Kidney (tissue), 14 donors: ENCODE measurements around the gene PLXNA2. TPM values are rescaled to one million over a fixed set of nuclear protein-coding genes. Genes with fewer than 3 reads are reported as not detected.
A peak's percentile ranks its signal among the peaks of the same experiment; 100 is the strongest.

ENCODE experiments used
- DNase-seq, 5 donors: peaks; one replicate each; pipeline ENCODE4 v3.0.0-alpha.2; 2013 to 2020
- FAIRE-seq: peaks from 2 replicates; lab custom pipeline; 2012; peaks lifted over from hg19 to GRCh38; lab: Jason Lieb, UNC
- H3K27ac ChIP-seq, 2 donors: one replicate each; pipeline ENCODE4 v1.7.0; 2013; ENCODE audit warnings: low read depth in 2 of 2, low read length in 2 of 2, inconsistent platforms in 1 of 2
- H3K27me3 ChIP-seq: one replicate; pipeline ENCODE4 v1.7.1; 2013; ENCODE audit warnings: low read length, inconsistent platforms; ENCODE audit not compliant: control insufficient read depth, insufficient read depth
- H3K36me3 ChIP-seq, 3 donors: one replicate each; pipeline versions ENCODE4 v1.7.0 to v1.7.1; 2013; ENCODE audit warnings: low read length in 3 of 3, control low read depth in 1 of 3, inconsistent platforms in 1 of 3; ENCODE audit not compliant: insufficient read depth in 3 of 3, control insufficient read depth in 2 of 3
- H3K4me1 ChIP-seq, 3 donors: one replicate each; pipeline versions ENCODE4 v1.7.0 to v1.7.1; 2013; ENCODE audit warnings: low read length in 3 of 3, inconsistent platforms in 1 of 3, low read depth in 1 of 3; ENCODE audit not compliant: control insufficient read depth in 2 of 3, insufficient read depth in 2 of 3
- H3K4me3 ChIP-seq, 3 donors: one replicate each; pipeline versions ENCODE4 v1.7.0 to v1.8.1; 2013; ENCODE audit warnings: low read length in 3 of 3, control low read depth in 1 of 3, inconsistent platforms in 1 of 3
- H3K9ac ChIP-seq, 3 donors: one replicate each; pipeline versions ENCODE4 v1.7.0 to v1.7.1; 2013; ENCODE audit warnings: low read length in 3 of 3, control low read depth in 1 of 3, inconsistent platforms in 1 of 3
- H3K9me3 ChIP-seq, 3 donors: one replicate each; pipeline versions ENCODE4 v1.7.0 to v1.7.1; 2013; ENCODE audit warnings: low read length in 3 of 3, control low read depth in 1 of 3, inconsistent platforms in 1 of 3; ENCODE audit not compliant: control insufficient read depth in 2 of 3, insufficient read depth in 1 of 3
- intact Hi-C: fragments of 100-400 bp; cut with DNase I; formaldehyde crosslinking; loops from one replicate; pipeline ENCODE4 v1.11.1; 2022
- polyA plus RNA-seq: library from polyadenylated mRNA; stranded (reverse); fragments of 350-450 nt; fragmentation: Illumina TruSeq; extraction: RNeasy Lipid Tissue Mini Kit (QIAGEN cat#74804); gene quantifications from one replicate; pipeline ENCODE4 v1.2.3, GENCODE V29; 2014; ENCODE audit warnings: low read depth, low replicate concordance; ENCODE audit not compliant: insufficient read depth
- total RNA-seq: library from RNA; stranded (reverse); fragmentation: NEBNext Ultra II Directional; extraction: Animal tissue kit (Norgen Biotek cat#: 25700); gene quantifications from one replicate; pipeline ENCODE4 v1.2.1, GENCODE V29; 2021
- TF ChIP-seq, protein P1 (sequence below): IDR thresholded peaks from 3 replicates; pipeline ENCODE4 v1.5.1; 2012; ENCODE audit warnings: mild to moderate bottlenecking, moderate library complexity, borderline replicate concordance; ENCODE audit not compliant: insufficient read depth; ENCODE audit errors: extremely low read depth
- donor health status: control.
- donor health status: control.
- donor health status: control.
- donor health status: control.
- donor health status: control.
- donor health status: DM: yes; HTN: yes; CAD: no.
- donor health status: Normal renal cell carcinoma (clear cell type).

The PLXNA2 gene
- total and polyA plus RNA-seq, 2 donors from 2014 or later, result 2.4 to 27.9 TPM

GRCh38 chr1:208174731-208175507 lies 69.3 kb downstream of the PLXNA2 start:
- Histone ChIP-seq H3K27ac (no peak overlapping the region), H3K4me3 (no peak overlapping the region), H3K27me3 (no peaks in the 10 kb centered on the region), H3K36me3 (no peaks in the 10 kb centered on the region), H3K9me3 (no peaks in the 10 kb centered on the region), H3K9ac (no peak overlapping the region), H3K4me1 (peaks cover 0 to 28% (median 16%) of the 10 kb centered on the region in 3 donors)
- TF ChIP-seq, protein P1, sequence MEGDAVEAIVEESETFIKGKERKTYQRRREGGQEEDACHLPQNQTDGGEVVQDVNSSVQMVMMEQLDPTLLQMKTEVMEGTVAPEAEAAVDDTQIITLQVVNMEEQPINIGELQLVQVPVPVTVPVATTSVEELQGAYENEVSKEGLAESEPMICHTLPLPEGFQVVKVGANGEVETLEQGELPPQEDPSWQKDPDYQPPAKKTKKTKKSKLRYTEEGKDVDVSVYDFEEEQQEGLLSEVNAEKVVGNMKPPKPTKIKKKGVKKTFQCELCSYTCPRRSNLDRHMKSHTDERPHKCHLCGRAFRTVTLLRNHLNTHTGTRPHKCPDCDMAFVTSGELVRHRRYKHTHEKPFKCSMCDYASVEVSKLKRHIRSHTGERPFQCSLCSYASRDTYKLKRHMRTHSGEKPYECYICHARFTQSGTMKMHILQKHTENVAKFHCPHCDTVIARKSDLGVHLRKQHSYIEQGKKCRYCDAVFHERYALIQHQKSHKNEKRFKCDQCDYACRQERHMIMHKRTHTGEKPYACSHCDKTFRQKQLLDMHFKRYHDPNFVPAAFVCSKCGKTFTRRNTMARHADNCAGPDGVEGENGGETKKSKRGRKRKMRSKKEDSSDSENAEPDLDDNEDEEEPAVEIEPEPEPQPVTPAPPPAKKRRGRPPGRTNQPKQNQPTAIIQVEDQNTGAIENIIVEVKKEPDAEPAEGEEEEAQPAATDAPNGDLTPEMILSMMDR, result no peak
- no peak for FAIRE-seq
- intact Hi-C loops, result no loop called here
- DNase-seq, result peak in 1 of 5 donors; percentile 46

- intact Hi-C loops, result no loop called here
- DNase-seq, result peak in 1 of 5 donors; percentile 19
- Histone ChIP-seq H3K27me3 (no peaks in the 10 kb centered on the region), H3K36me3 (no peaks in the 10 kb centered on the region), H3K27ac (no peak overlapping the region), H3K9ac (no peak overlapping the region), H3K4me3 (no peak overlapping the region), H3K9me3 (no peaks in the 10 kb centered on the region), H3K4me1 (peaks cover 0 to 21% (median 16%) of the 10 kb centered on the region in 3 donors)
- no peak for FAIRE-seq
- TF ChIP-seq, protein P1, result no peak
Observed at GRCh38 chr1:208174200-208174599, 70.0 kb downstream of the PLXNA2 start.

DNA sequence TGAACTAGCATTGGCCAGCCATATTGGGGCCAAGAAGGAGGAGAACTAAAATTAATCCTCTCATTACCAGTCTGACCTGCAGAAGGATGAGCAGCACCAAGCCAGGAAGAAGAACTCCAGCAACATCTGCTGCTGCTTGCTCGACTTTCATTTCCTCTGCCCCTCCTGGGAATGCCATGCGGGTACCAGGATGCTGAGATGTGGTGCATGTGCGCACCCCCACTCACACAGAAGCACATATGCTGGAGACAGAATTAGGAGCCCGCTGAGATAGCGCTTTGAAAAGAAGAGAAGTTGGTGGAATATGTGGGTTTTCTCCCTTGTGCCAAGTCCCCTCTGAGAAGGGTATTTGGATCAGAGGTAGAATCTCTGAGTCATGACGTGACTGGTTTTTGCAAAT lies 70.4 kb downstream of the PLXNA2 start:
- H3K27ac ChIP-seq, result no peak overlapping the region
- TF ChIP-seq, protein P1, result no peak
- no peak overlapping the region for H3K9ac ChIP-seq
- H3K9me3 ChIP-seq, result no peaks in the 10 kb centered on the region
- no peak overlapping the region for H3K4me3 ChIP-seq
- H3K4me1 ChIP-seq, result peaks cover 0 to 19% (median 16%) of the 10 kb centered on the region in 3 donors
- no peaks in the 10 kb centered on the region for H3K36me3 ChIP-seq
- no peaks in the 10 kb centered on the region for H3K27me3 ChIP-seq
- FAIRE-seq (no peak), DNase-seq (no peak)
- intact Hi-C loops, result no loop called here
